Measurements from ENCODE around the gene GPC1. TPM values are rescaled to one million over a fixed set of nuclear protein-coding genes. Genes with fewer than 3 reads are reported as not detected.

The GPC1 gene
- total RNA-seq, 6 experiments from 2014 or later, result 20.7 to 44.5 (median 27.8) TPM

DNA sequence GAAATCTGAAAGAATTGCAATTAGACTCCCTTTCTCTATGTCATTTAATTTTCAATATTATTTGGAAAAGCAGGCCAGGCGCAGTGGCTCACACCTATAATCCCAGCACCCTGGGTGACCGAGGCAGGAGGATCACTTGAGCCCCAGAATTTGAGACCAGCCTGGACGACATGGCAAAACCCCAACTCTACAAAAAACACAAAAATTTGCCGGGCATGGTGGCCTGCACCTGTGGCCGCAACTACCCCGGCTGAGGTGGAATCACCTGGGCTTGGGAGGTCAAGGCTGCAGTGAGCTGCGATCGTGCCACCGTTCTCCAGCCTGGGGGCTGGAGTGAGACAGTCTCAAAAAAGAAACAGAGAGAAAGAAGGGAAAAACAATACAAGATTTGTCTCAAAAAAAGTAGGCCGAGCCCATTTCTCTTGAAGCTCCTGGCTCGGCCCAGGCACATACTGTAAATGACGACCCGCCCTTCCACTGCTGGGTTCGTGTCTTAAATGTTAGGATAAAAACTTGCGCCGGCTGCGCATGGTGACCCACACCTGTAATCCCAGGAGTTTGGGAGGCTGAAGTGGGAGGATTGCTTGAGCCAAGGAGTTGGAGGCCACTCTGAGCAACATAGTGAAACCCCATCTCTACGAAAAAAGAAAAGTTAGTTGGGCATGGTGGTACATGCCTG, 31.1 kb upstream of the GPC1 start:
- DNase-seq, result no peak

DNA sequence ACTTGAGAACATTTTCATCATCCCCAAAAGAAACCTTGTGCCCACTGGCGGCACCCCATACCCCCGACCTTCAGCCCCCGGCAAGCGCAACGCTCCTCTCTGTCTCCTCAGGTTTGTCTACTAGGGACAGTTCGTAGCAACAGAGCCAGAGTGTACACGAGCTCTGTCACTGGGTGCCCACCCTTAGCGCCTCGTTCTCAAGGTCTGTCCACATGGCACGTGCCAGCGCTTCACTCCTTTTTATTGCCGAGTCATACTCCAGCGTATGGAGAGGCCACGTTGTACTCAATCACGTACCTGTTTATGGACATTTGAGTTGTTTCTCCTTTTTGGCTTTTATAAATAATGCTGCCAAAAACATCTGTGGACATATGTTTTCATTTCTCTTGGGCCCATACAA, 30.3 kb upstream of the GPC1 start:
- ATAC-seq (no peak), DNase-seq (peak in 2 of 3 donors; percentile 33 to 42)
- H3K36me3 ChIP-seq, result no peaks in the 10 kb centered on the region
- no peaks in the 10 kb centered on the region for H3K27me3 ChIP-seq
- WGBS (ENCODE audit: insufficient coverage, low coverage, low lambda C conversion rate, missing lambda C conversion rate), result 84% methylated on average over 11 of the region's 15 CpGs
- no peaks in the 10 kb centered on the region for H3K4me1 ChIP-seq
- TF ChIP-seq, protein P1, sequence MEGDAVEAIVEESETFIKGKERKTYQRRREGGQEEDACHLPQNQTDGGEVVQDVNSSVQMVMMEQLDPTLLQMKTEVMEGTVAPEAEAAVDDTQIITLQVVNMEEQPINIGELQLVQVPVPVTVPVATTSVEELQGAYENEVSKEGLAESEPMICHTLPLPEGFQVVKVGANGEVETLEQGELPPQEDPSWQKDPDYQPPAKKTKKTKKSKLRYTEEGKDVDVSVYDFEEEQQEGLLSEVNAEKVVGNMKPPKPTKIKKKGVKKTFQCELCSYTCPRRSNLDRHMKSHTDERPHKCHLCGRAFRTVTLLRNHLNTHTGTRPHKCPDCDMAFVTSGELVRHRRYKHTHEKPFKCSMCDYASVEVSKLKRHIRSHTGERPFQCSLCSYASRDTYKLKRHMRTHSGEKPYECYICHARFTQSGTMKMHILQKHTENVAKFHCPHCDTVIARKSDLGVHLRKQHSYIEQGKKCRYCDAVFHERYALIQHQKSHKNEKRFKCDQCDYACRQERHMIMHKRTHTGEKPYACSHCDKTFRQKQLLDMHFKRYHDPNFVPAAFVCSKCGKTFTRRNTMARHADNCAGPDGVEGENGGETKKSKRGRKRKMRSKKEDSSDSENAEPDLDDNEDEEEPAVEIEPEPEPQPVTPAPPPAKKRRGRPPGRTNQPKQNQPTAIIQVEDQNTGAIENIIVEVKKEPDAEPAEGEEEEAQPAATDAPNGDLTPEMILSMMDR (IDR thresholded peaks at IDR 0.05), result no peak
- no peak for TF ChIP-seq POLR2A (IDR thresholded peaks at IDR 0.05)
- no peaks in the 10 kb centered on the region for H3K9me3 ChIP-seq
- no peak overlapping the region for H3K27ac ChIP-seq
- intact Hi-C loops (cut with DNase I), result no loop called here
- no peak overlapping the region for H3K4me3 ChIP-seq

More for the DNA sequence above, 31.1 kb upstream of the GPC1 start:
- intact Hi-C loops (cut with DNase I), result no loop called here
- ATAC-seq, result no peak
- H3K27me3 ChIP-seq, result no peaks in the 10 kb centered on the region
- no peaks in the 10 kb centered on the region for H3K36me3 ChIP-seq
- TF ChIP-seq, protein P1 (IDR thresholded peaks at IDR 0.05), result no peak
- TF ChIP-seq POLR2A (IDR thresholded peaks at IDR 0.05), result no peak
- no peaks in the 10 kb centered on the region for H3K9me3 ChIP-seq
- WGBS (ENCODE audit: insufficient coverage, low coverage, low lambda C conversion rate, missing lambda C conversion rate), result 86% methylated on average over 17 of the region's 18 CpGs
- no peak overlapping the region for H3K27ac ChIP-seq
- no peak overlapping the region for H3K4me3 ChIP-seq
- H3K4me1 ChIP-seq, result no peaks in the 10 kb centered on the region

DNA sequence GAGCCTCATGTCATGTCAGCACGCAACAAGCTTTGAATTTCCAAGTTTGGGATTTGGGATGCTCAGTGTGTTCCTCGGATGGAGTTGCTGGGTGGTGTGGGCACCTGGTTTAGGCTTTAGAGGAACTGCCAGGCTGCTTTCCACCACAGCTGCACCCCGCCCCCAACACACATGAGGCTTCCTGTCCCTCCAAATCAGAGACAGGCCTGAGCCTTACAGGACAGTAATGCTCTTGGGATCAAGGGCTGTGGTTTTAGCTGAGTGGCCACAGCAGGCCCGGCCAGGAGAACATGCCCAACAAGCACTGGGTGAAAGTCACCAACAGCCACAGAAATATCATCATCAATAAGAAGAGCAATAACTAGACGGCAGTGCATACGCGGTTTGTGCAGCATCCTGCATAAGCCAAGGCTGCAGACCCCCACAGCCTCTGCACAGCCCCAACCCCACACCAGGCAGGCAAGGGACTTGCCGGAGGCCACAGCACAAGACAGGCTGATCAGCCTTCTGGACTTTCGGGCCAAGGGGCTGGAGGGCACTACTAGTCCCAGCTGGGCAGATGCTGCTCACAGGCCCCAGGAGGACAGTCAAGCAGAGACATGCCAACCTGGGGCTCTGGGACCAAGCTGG, 29.7 kb upstream of the GPC1 start:
- Histone ChIP-seq H3K36me3 (no peaks in the 10 kb centered on the region), H3K9me3 (no peaks in the 10 kb centered on the region), H3K4me3 (no peak overlapping the region), H3K4me1 (no peaks in the 10 kb centered on the region), H3K27me3 (no peaks in the 10 kb centered on the region), H3K27ac (no peak overlapping the region)
- TF ChIP-seq POLR2A (IDR thresholded peaks at IDR 0.05), result no peak
- TF ChIP-seq, protein P1 (IDR thresholded peaks at IDR 0.05), result no peak
- intact Hi-C loops (cut with DNase I), result no loop called here
- no peak for ATAC-seq
- peak in 1 of 3 donors; percentile 30 for DNase-seq
- 74% methylated on average over 4 of the region's 9 CpGs for WGBS (ENCODE audit: insufficient coverage, low coverage, low lambda C conversion rate, missing lambda C conversion rate)

- Histone ChIP-seq H3K4me1 (no peaks in the 10 kb centered on the region), H3K4me3 (no peak overlapping the region), H3K27ac (no peak overlapping the region), H3K36me3 (no peaks in the 10 kb centered on the region), H3K9me3 (no peaks in the 10 kb centered on the region), H3K27me3 (no peaks in the 10 kb centered on the region)
- ATAC-seq, result no peak
- DNase-seq, result peak in 1 of 3 donors; percentile 13
- TF ChIP-seq POLR2A (IDR thresholded peaks at IDR 0.05), result no peak
- TF ChIP-seq, protein P1 (IDR thresholded peaks at IDR 0.05), result no peak
- intact Hi-C loops (cut with DNase I), result no loop called here
- WGBS (ENCODE audit: insufficient coverage, low coverage, low lambda C conversion rate, missing lambda C conversion rate), result 88% methylated on average over 6 of the region's 9 CpGs
These were observed 28.4 kb upstream of the GPC1 start for GRCh38 chr2:240407090-240407489.

Measured in right lobe of liver (tissue), 6 donors.